Occipital lobe (tissue), 2 donors: ENCODE results near the gene RNF151. TPM values are rescaled to one million over a fixed set of nuclear protein-coding genes. Genes with fewer than 3 reads are reported as not detected.

Source experiments
- DNase-seq: peaks from one replicate; lab custom pipeline; 2025; lab: John Stamatoyannopoulos, UW
- total RNA-seq: library from RNA; depleted of rRNA; stranded (reverse); fragments of >200 nt; gene quantifications from one replicate; pipeline ENCODE4 v1.2.3, GENCODE V29; 2014

RNF151 gene
- total RNA-seq, 1 donor from 2014 or later, result not detected

- DNase-seq, result no peak
Observed at GRCh38 chr16:1991588-1991947, 24.9 kb downstream of the RNF151 start.

- peak; percentile 87 for DNase-seq
Observed at GRCh38 chr16:1991948-1992703, 25.5 kb downstream of the RNF151 start.

GRCh38 chr16:1992704-1993317 is 26.2 kb downstream of the RNF151 start:
- DNase-seq, result no peak

GRCh38 chr16:1993731-1994131 is 27.1 kb downstream of the RNF151 start:
- no peak for DNase-seq

GRCh38 chr16:1997494-1998359 is 31.1 kb downstream of the RNF151 start:
- no peak for DNase-seq

- no peak for DNase-seq
Observed at GRCh38 chr16:1998360-1998835, 31.7 kb downstream of the RNF151 start.

- DNase-seq, result no peak
Observed at GRCh38 chr16:1998852-1999801, 32.5 kb downstream of the RNF151 start.

GRCh38 chr16:1999866-2000514 is 33.3 kb downstream of the RNF151 start:
- no peak for DNase-seq

GRCh38 chr16:2001035-2001434 is 34.4 kb downstream of the RNF151 start:
- no peak for DNase-seq

GRCh38 chr16:2001456-2002355 is 35.0 kb downstream of the RNF151 start:
- no peak for DNase-seq

- DNase-seq, result no peak
Observed at GRCh38 chr16:2002406-2003230, 36.0 kb downstream of the RNF151 start.

GRCh38 chr16:2003231-2003826 is 36.7 kb downstream of the RNF151 start:
- DNase-seq, result no peak

GRCh38 chr16:2003827-2004641 is 37.4 kb downstream of the RNF151 start:
- peak; percentile 49 for DNase-seq

GRCh38 chr16:2004795-2005517 is 38.3 kb downstream of the RNF151 start:
- no peak for DNase-seq

GRCh38 chr16:2005646-2006045 is 39.0 kb downstream of the RNF151 start:
- no peak for DNase-seq

- no peak for DNase-seq
Observed at GRCh38 chr16:2006317-2006716, 39.7 kb downstream of the RNF151 start.
